HG03066 (cell line): Measurements from ENCODE around the gene SAXO1.
"Not testable (repeated sequence)": the region's sequence is repeated elsewhere in the genome, so short reads cannot be mapped to it uniquely, and the experiment has no call there.

ENCODE experiments used
- ATAC-seq: cut with Tn5 transposase; IDR thresholded peaks from one replicate; pipeline ENCODE4 v1.9.1; 2021; ENCODE audit warnings: low read depth; ENCODE audit not compliant: unreplicated experiment

Gene SAXO1

GRCh38 chr9:19009391-19009965 lies 23.5 kb downstream of the SAXO1 start:
- ATAC-seq: no peak

DNA sequence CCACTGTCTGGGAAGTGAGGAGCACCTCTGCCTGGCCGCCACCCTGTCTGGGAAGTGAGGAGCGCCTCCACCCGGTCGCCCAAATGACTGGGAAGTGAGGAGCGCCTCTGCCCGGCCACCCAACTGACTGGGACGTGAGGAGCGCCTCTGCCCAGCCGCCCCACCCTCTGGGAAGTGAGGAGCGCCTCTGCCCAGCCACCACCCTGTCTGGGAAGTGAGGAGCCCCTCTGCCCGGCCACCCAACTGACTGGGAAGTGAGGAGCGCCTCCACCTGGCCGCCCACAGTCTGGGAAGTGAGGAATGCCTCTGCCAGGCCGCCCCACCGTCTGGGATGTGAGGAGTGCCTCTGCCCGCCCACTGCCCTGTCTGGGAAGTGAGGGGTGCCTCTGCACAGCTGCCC lies 32.9 kb downstream of the SAXO1 start:
- ATAC-seq: no peak

DNA sequence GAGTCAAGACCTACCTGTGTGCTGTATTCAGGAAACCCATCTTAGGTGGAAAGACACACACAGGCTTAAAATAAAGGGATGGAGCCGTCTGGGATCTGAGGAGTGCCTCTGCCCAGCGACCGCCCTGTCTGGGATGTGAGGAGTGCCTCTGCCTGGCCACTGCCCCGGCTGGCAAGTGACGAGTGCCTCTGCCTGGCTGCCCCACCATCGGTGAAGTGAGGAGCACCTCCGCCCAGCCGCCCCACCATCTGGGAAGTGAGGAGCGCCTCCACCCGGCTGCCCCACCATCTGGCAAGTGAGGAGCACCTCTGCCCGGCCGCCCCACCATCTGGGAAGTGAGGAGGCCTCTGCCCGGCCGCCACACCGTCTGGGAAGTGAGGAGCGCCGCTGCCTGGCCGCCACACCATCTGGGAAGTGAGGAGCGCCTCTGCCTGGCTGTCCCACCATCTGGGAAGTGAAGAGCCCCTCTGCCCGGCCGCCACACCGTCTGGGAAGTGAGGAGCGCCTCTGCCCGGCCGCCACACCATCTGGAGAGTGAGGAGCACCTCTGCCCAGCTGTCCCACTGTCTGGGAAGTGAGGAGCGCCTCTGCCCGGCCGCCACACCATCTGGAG lies 33.7 kb downstream of the SAXO1 start:
- ATAC-seq: no peak

- no peak for ATAC-seq
Observed at GRCh38 chr9:18997151-18997550, 35.9 kb downstream of the SAXO1 start.

DNA sequence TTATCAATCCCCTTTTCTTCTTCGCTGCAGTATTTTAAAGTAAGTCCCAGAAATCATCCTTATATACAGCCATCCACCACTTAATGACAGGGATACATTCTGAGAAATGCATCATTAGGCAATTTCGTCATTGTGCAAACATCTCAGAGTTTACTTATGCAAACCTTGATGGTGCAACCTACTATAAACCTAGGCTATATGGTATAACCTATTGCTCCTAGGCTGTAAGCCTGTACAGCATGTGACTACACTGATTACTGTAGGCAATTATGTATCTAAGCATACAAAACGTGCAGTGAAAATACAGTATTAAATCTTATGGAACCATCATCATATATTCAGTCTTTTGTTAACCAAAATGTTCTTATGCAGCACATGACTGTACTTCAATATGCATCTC lies 36.8 kb downstream of the SAXO1 start:
- no peak for ATAC-seq

- no peak for ATAC-seq
Observed at GRCh38 chr9:18994263-18994916, 38.6 kb downstream of the SAXO1 start.

DNA sequence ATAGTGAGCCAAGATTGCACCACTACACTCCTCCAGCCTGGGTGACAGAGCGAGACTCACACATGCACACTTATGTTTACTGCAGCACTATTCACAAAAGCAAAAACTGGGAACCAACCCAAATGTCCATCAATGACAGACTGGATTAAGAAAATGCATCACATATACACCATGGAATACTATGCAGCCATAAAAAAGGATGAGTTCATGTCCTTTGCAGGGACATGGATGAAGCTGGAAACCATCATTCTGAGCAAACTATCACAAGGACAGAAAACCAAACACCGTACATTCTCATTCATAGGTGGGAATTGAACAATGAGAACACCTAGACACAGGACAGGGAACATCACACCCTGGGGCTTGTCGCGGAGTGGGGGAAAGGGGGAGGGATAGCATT lies 41.8 kb downstream of the SAXO1 start:
- ATAC-seq: not testable (repeated sequence)

DNA sequence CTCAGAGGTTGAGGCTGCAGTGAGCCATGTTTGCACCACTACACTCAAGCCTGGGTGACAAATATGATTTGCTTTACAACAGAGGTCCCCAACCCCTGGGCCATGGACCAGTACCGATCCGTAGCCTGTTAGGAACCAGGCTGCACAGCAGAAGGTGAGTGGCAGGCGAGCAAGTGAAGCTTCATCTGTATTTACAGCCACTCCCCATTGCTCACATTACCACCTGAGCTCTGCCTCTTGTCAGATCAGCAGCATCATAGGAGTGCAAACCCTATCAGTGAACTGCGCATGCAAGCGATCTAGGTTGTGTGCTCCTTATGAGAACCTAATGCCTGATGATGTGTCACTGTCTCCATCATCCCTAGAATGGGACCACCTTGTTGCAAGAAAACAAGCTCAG lies 42.5 kb downstream of the SAXO1 start:
- ATAC-seq: no peak

DNA sequence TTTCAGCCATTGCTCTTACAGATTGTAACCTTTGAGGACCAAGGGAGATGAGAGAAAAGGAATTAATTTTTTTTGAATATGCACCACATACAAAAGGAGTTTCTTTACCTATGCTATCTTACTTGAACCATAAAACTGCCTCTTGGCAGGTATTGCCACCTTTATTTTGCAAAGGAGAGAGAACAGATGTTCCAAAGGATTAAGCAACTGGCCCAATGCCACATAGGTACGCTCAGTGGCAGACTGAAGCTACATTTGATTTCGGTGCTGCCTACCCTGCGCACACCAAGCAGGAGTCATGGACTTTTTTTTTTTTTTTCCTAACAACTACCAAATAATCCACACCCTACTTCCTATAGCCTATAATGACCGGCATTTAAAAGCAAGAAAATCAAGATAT lies 43.1 kb downstream of the SAXO1 start:
- ATAC-seq: no peak

DNA sequence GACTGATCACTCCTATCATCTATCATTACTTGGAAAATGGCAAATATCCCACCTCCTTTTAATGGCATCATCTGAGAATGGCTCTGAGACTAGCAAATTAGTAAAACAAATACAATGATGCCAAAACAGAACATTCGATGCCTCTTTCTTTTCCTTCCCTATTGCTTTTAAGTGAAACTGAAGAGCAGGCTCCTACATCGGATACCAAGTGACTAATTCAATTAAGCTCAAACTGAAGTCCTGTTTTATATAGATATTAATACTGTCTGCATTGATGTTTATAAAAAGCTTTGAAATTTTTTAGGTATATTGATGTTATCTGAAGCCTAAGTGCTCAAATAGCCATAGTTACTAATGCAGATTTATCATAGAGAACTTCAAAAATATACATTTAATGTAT lies 43.9 kb downstream of the SAXO1 start:
- ATAC-seq: no peak

GRCh38 chr9:18988003-18988402 lies 45.0 kb downstream of the SAXO1 start:
- ATAC-seq: no peak

- ATAC-seq: no peak
Observed at GRCh38 chr9:18985996-18986395, 47.0 kb downstream of the SAXO1 start.

DNA sequence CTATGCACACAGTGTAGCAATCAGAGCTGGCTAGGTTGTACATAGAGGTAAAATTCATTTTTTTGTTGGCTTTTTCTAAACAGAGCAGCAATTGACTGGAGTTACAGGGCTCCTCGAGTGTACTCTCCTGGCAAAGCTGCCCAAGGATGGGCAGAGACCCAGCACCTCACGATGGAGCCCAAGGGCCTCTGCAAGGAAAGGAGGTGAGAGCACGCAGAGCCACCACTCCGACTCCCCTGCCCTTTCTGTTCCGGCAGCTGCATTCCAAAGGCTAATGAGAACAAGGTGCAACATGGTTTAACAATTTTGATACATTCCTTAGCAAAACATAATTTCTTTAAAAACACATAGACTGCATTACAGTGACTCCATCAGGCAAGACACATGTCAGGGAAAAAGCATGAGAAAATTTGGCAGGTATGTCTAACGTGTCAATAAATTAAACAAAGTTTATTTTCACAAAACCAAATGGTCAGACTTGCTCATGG lies 47.5 kb downstream of the SAXO1 start:
- no peak for ATAC-seq

- ATAC-seq: no peak
Observed at GRCh38 chr9:18982262-18982620, 50.8 kb downstream of the SAXO1 start.

- no peak for ATAC-seq
Observed at GRCh38 chr9:18981476-18982261, 51.3 kb downstream of the SAXO1 start.

- no peak for ATAC-seq
Observed at GRCh38 chr9:18980189-18980588, 52.8 kb downstream of the SAXO1 start.

- no peak for ATAC-seq
Observed at GRCh38 chr9:18979367-18979766, 53.6 kb downstream of the SAXO1 start.

GRCh38 chr9:18978188-18978587 lies 54.8 kb downstream of the SAXO1 start:
- no peak for ATAC-seq

DNA sequence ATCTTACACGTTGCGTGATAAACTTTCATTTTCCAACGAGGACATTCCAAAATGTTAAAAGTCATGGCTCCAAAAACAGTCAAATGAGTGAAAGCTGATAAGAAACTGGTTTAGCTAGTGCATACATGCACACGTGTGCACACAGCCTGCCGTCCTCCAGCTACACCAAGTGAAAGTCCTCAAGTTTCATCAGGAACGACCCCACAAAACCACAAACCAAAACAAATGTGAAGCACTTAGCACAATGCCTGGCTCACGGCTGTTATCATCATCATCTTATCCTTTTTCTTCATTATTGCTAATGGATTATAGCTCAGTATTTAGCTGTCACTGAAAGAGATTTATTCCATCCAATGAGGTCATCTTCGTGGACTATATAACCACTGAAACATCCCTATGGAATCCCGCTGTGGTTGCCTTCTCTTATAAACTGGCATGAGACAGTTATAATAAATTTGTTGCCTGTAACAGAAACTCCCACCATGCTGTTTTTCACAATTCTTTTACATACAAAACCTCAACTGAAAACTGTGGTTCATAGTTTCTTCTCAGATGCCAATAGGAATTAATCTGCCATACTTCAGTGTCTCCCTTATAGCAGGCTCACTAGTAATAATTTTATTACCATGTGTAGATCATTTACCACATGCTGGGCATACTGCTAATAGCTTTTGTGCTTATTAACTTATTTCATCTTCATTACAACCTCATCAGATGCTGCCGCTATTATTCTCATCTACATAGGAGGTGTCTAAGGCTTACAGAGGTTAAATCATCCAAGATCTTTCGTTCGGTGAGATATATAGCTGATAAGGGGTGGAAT lies 56.1 kb downstream of the SAXO1 start:
- ATAC-seq: no peak

GRCh38 chr9:18976221-18976708 lies 56.7 kb downstream of the SAXO1 start:
- no peak for ATAC-seq
